Measurements from ENCODE around the gene ARID3B. TPM values are rescaled to one million over a fixed set of nuclear protein-coding genes. Genes with fewer than 3 reads are reported as not detected.
A peak's percentile ranks its signal among the peaks of the same experiment; 100 is the strongest.
"Not testable (repeated sequence)": the region's sequence is repeated elsewhere in the genome, so short reads cannot be mapped to it uniquely, and the experiment has no call there.

The ARID3B gene
- total RNA-seq, 1 experiment from 2014 or later: 68.0 TPM

GRCh38 chr15:74621936-74622335, 80.9 kb downstream of the ARID3B start:
- peak; percentile 93 for DNase-seq
- H3K27me3 ChIP-seq (ENCODE audit: control insufficient read depth, insufficient read depth, low read length): no peaks in the 10 kb centered on the region
- H3K36me3 ChIP-seq (replicated peaks; ENCODE audit: control insufficient read depth, insufficient read depth, low read length): peaks cover 58% of the 10 kb centered on the region
- no peak overlapping the region for H3K4me3 ChIP-seq (ENCODE audit: insufficient read depth, low read depth, low read length)

GRCh38 chr15:74622758-74623157, 81.7 kb downstream of the ARID3B start:
- H3K36me3 ChIP-seq (replicated peaks; ENCODE audit: control insufficient read depth, insufficient read depth, low read length): peaks cover 64% of the 10 kb centered on the region
- H3K4me3 ChIP-seq (ENCODE audit: insufficient read depth, low read depth, low read length): no peak overlapping the region
- no peaks in the 10 kb centered on the region for H3K27me3 ChIP-seq (ENCODE audit: control insufficient read depth, insufficient read depth, low read length)
- no peak for DNase-seq

- Histone ChIP-seq H3K27me3 (ENCODE audit: control insufficient read depth, insufficient read depth, low read length) (no peaks in the 10 kb centered on the region), H3K36me3 (replicated peaks; ENCODE audit: control insufficient read depth, insufficient read depth, low read length) (peaks cover 75% of the 10 kb centered on the region), H3K4me3 (ENCODE audit: insufficient read depth, low read depth, low read length) (no peak overlapping the region)
- peak; percentile 11 for DNase-seq
Measured at GRCh38 chr15:74624020-74624602, 83.1 kb downstream of the ARID3B start.

GRCh38 chr15:74625693-74626092, 84.7 kb downstream of the ARID3B start:
- H3K4me3 ChIP-seq (ENCODE audit: insufficient read depth, low read depth, low read length): no peak overlapping the region
- no peaks in the 10 kb centered on the region for H3K27me3 ChIP-seq (ENCODE audit: control insufficient read depth, insufficient read depth, low read length)
- peaks cover 73% of the 10 kb centered on the region for H3K36me3 ChIP-seq (replicated peaks; ENCODE audit: control insufficient read depth, insufficient read depth, low read length)
- no peak for DNase-seq

GRCh38 chr15:74626336-74626735, 85.3 kb downstream of the ARID3B start:
- DNase-seq: no peak
- no peak overlapping the region for H3K4me3 ChIP-seq (ENCODE audit: insufficient read depth, low read depth, low read length)
- peaks cover 69% of the 10 kb centered on the region for H3K36me3 ChIP-seq (replicated peaks; ENCODE audit: control insufficient read depth, insufficient read depth, low read length)

GRCh38 chr15:74626752-74627692, 86.0 kb downstream of the ARID3B start:
- Histone ChIP-seq H3K36me3 (replicated peaks; ENCODE audit: control insufficient read depth, insufficient read depth, low read length) (peaks cover 68% of the 10 kb centered on the region), H3K27me3 (ENCODE audit: control insufficient read depth, insufficient read depth, low read length) (no peaks in the 10 kb centered on the region), H3K4me3 (ENCODE audit: insufficient read depth, low read depth, low read length) (no peak overlapping the region)
- no peak for DNase-seq

More at GRCh38 chr15:74626336-74626735, 85.3 kb downstream of the ARID3B start:
- no peaks in the 10 kb centered on the region for H3K27me3 ChIP-seq (ENCODE audit: control insufficient read depth, insufficient read depth, low read length)

- Histone ChIP-seq H3K36me3 (replicated peaks; ENCODE audit: control insufficient read depth, insufficient read depth, low read length) (peaks cover 68% of the 10 kb centered on the region), H3K4me3 (ENCODE audit: insufficient read depth, low read depth, low read length) (no peak overlapping the region), H3K27me3 (ENCODE audit: control insufficient read depth, insufficient read depth, low read length) (no peaks in the 10 kb centered on the region)
- no peak for DNase-seq
Measured at GRCh38 chr15:74627766-74628165, 86.7 kb downstream of the ARID3B start.

- no peak overlapping the region for H3K4me3 ChIP-seq (ENCODE audit: insufficient read depth, low read depth, low read length)
- DNase-seq: peak; percentile 4
- H3K36me3 ChIP-seq (replicated peaks; ENCODE audit: control insufficient read depth, insufficient read depth, low read length): peaks cover 66% of the 10 kb centered on the region
- no peaks in the 10 kb centered on the region for H3K27me3 ChIP-seq (ENCODE audit: control insufficient read depth, insufficient read depth, low read length)
Measured at GRCh38 chr15:74628199-74628598, 87.2 kb downstream of the ARID3B start.

- no peak overlapping the region for H3K4me3 ChIP-seq (ENCODE audit: insufficient read depth, low read depth, low read length)
- H3K27me3 ChIP-seq (ENCODE audit: control insufficient read depth, insufficient read depth, low read length): no peaks in the 10 kb centered on the region
- H3K36me3 ChIP-seq (replicated peaks; ENCODE audit: control insufficient read depth, insufficient read depth, low read length): peaks cover 60% of the 10 kb centered on the region
- no peak for DNase-seq
Measured at GRCh38 chr15:74628949-74629348, 87.9 kb downstream of the ARID3B start.

- not testable (repeated sequence) for H3K27me3 ChIP-seq (ENCODE audit: control insufficient read depth, insufficient read depth, low read length); DNase-seq; H3K4me3 ChIP-seq (ENCODE audit: insufficient read depth, low read depth, low read length)
- peaks cover 56% of the 10 kb centered on the region for H3K36me3 ChIP-seq (replicated peaks; ENCODE audit: control insufficient read depth, insufficient read depth, low read length)
Measured at GRCh38 chr15:74629696-74630095, 88.7 kb downstream of the ARID3B start.

GRCh38 chr15:74630284-74631086, 89.5 kb downstream of the ARID3B start:
- Histone ChIP-seq H3K27me3 (ENCODE audit: control insufficient read depth, insufficient read depth, low read length) (no peaks in the 10 kb centered on the region), H3K36me3 (replicated peaks; ENCODE audit: control insufficient read depth, insufficient read depth, low read length) (peaks cover 51% of the 10 kb centered on the region), H3K4me3 (ENCODE audit: insufficient read depth, low read depth, low read length) (no peak overlapping the region)
- no peak for DNase-seq

GRCh38 chr15:74631087-74631385, 90.0 kb downstream of the ARID3B start:
- no peak for DNase-seq
- Histone ChIP-seq H3K36me3 (replicated peaks; ENCODE audit: control insufficient read depth, insufficient read depth, low read length) (peaks cover 45% of the 10 kb centered on the region), H3K4me3 (ENCODE audit: insufficient read depth, low read depth, low read length) (no peak overlapping the region), H3K27me3 (ENCODE audit: control insufficient read depth, insufficient read depth, low read length) (no peaks in the 10 kb centered on the region)

GRCh38 chr15:74631408-74631807, 90.4 kb downstream of the ARID3B start:
- H3K36me3 ChIP-seq (replicated peaks; ENCODE audit: control insufficient read depth, insufficient read depth, low read length): peaks cover 42% of the 10 kb centered on the region
- H3K4me3 ChIP-seq (ENCODE audit: insufficient read depth, low read depth, low read length): no peak overlapping the region
- no peaks in the 10 kb centered on the region for H3K27me3 ChIP-seq (ENCODE audit: control insufficient read depth, insufficient read depth, low read length)
- DNase-seq: no peak

- H3K4me3 ChIP-seq (ENCODE audit: insufficient read depth, low read depth, low read length): no peak overlapping the region
- no peaks in the 10 kb centered on the region for H3K27me3 ChIP-seq (ENCODE audit: control insufficient read depth, insufficient read depth, low read length)
- peak; percentile 90 for DNase-seq
- H3K36me3 ChIP-seq (replicated peaks; ENCODE audit: control insufficient read depth, insufficient read depth, low read length): peaks cover 39% of the 10 kb centered on the region
Measured at GRCh38 chr15:74631935-74632560, 91.0 kb downstream of the ARID3B start.
